WTC11 (cell line): ENCODE measurements around the gene KIRREL3. TPM values are rescaled to one million over a fixed set of nuclear protein-coding genes. Genes with fewer than 3 reads are reported as not detected.

Source experiments
- ATAC-seq: fragments of 200-7000 bp; cut with Tn5 transposase; 2 replicates; pipeline ENCODE4 v1.10.0; 2021; ENCODE audit warnings: mild to moderate bottlenecking, moderate library complexity
- CTCF ChIA-PET: fragments of 300-600 bp; sonication (Branson Sonifier 250); formaldehyde crosslinking; loops from one replicate; lab custom pipeline; 2021; ENCODE audit warnings: antibody characterized with exemption; lab: Charles Lee
- POLR2A ChIA-PET: fragments of 350-600 bp; sonication (Branson Sonifier 250); formaldehyde crosslinking; loops from one replicate; lab custom pipeline; 2021; ENCODE audit warnings: antibody characterized with exemption; lab: Charles Lee
- DNase-seq: peaks from one replicate; pipeline ENCODE4 v3.0.0; 2021; ENCODE audit warnings: low spot score
- H3K27ac Mint-ChIP-seq: 2 replicates; pipeline ENCODE4 v1.8.0; 2021; ENCODE audit warnings: mixed read lengths
- H3K27me3 Mint-ChIP-seq: 2 replicates; pipeline ENCODE4 v1.8.0; 2021; ENCODE audit warnings: low read depth, mild to moderate bottlenecking, moderate library complexity, mixed read lengths
- H3K36me3 Mint-ChIP-seq: 2 replicates; pipeline ENCODE4 v1.8.0; 2021; ENCODE audit warnings: mixed read lengths
- H3K4me1 Mint-ChIP-seq: 2 replicates; pipeline ENCODE4 v1.8.0; 2022; ENCODE audit warnings: mixed read lengths
- H3K4me3 Mint-ChIP-seq: 2 replicates; pipeline ENCODE4 v1.8.0; 2021; ENCODE audit warnings: mild to moderate bottlenecking, moderate library complexity, mixed read lengths
- H3K9me3 Mint-ChIP-seq: 2 replicates; pipeline ENCODE4 v1.8.0; 2021; ENCODE audit warnings: mixed read lengths
- AFF4 ChIP-seq: sonication (generic); formaldehyde crosslinking; IDR thresholded peaks from 2 replicates; pipeline ENCODE4 v1.8.1; 2023; ENCODE audit warnings: mild to moderate bottlenecking, missing genetic modification reagents, borderline replicate concordance
- KAT7 ChIP-seq: sonication (generic); formaldehyde crosslinking; IDR thresholded peaks from 2 replicates; pipeline ENCODE4 v1.8.1; 2023; ENCODE audit warnings: missing genetic modification reagents, mild to moderate bottlenecking, borderline replicate concordance
- MYBL2 ChIP-seq: sonication (generic); formaldehyde crosslinking; IDR thresholded peaks from 2 replicates; pipeline ENCODE4 v1.8.1; 2023; ENCODE audit warnings: mild to moderate bottlenecking, moderate library complexity, missing genetic modification reagents
- NFE2L1 ChIP-seq: sonication (generic); formaldehyde crosslinking; IDR thresholded peaks from 2 replicates; pipeline ENCODE4 v1.8.1; 2023; ENCODE audit warnings: missing genetic modification reagents
- NR2C2 ChIP-seq: sonication (generic); formaldehyde crosslinking; IDR thresholded peaks from 2 replicates; pipeline ENCODE4 v1.8.0; 2022; ENCODE audit warnings: mild to moderate bottlenecking, missing genetic modification reagents
- NR3C1 ChIP-seq: sonication (generic); formaldehyde crosslinking; conservative IDR thresholded peaks from 2 replicates; pipeline ENCODE4 v1.8.1; 2023; ENCODE audit warnings: low read depth, mild to moderate bottlenecking, missing genetic modification reagents
- PREB ChIP-seq: sonication (generic); formaldehyde crosslinking; IDR thresholded peaks from 2 replicates; pipeline ENCODE4 v1.8.1; 2022; ENCODE audit warnings: mild to moderate bottlenecking, missing genetic modification reagents, moderate library complexity, borderline replicate concordance
- USF1 ChIP-seq: sonication (generic); formaldehyde crosslinking; IDR thresholded peaks from 2 replicates; pipeline ENCODE4 v1.8.0; 2022; ENCODE audit warnings: mild to moderate bottlenecking, missing genetic modification reagents
- ZNF263 ChIP-seq: sonication (generic); formaldehyde crosslinking; IDR thresholded peaks from 2 replicates; pipeline ENCODE4 v1.8.1; 2022; ENCODE audit warnings: low read depth, mild to moderate bottlenecking, moderate library complexity, missing genetic modification reagents
- ZNF281 ChIP-seq: sonication (generic); formaldehyde crosslinking; IDR thresholded peaks from 2 replicates; pipeline ENCODE4 v1.8.0; 2023; ENCODE audit warnings: mild to moderate bottlenecking, missing genetic modification reagents
- ZSCAN18 ChIP-seq: fragments of 250-450 bp; sonication (Bioruptor Pico); IDR thresholded peaks from 2 replicates; pipeline ENCODE4 v2.1.2; 2022; ENCODE audit warnings: mild to moderate bottlenecking, moderate library complexity
- total RNA-seq: library from RNA; stranded (reverse); gene quantifications from 3 replicates; pipeline ENCODE4 v1.2.3, GENCODE V29; 2021

Gene KIRREL3
- total RNA-seq, 1 experiment from 2014 or later = 0.59 TPM

- POLR2A ChIA-PET = no interaction called here
- TF ChIP-seq ZSCAN18 (no peak), USF1 (CRISPR knock-in tag) (no peak), NFE2L1 (CRISPR knock-in tag) (no peak), KAT7 (no peak), ZNF263 (no peak), AFF4 (no peak), ZNF281 (CRISPR knock-in tag) (no peak), MYBL2 (CRISPR knock-in tag) (no peak)
- CTCF ChIA-PET = interaction anchor here (0.9 kb wide), 1 partner anchor 22 kb away, joined by 3 read pairs; no protein-coding TSS in a partner anchor
- DNase-seq = no peak
- ATAC-seq = no peak
- Mint-ChIP-seq H3K9me3 (no peaks in the 10 kb centered on the region), H3K4me3 (no peak overlapping the region), H3K27me3 (no peaks in the 10 kb centered on the region), H3K36me3 (no peaks in the 10 kb centered on the region), H3K27ac (no peak overlapping the region), H3K4me1 (peaks cover 47% of the 10 kb centered on the region)
Measured at GRCh38 chr11:126738295-126739031, 262.1 kb downstream of the KIRREL3 start.

GRCh38 chr11:126736682-126737572, 263.6 kb downstream of the KIRREL3 start:
- ATAC-seq (peak; percentile 49), DNase-seq (no peak)
- TF ChIP-seq ZNF263 (peak; percentile 43; the same call in 1 of the 2 replicates), NR3C1 (CRISPR knock-in tag) (no peak), NR2C2 (CRISPR knock-in tag) (no peak), PREB (CRISPR knock-in tag) (no peak)
- POLR2A ChIA-PET = interaction anchor here (0.6 kb wide), 1 partner anchor 30 kb away, joined by 3 read pairs; no protein-coding TSS in a partner anchor
- Mint-ChIP-seq H3K27ac (no peak overlapping the region), H3K36me3 (no peaks in the 10 kb centered on the region), H3K4me3 (no peak overlapping the region), H3K4me1 (peaks cover 51% of the 10 kb centered on the region), H3K9me3 (no peaks in the 10 kb centered on the region), H3K27me3 (no peaks in the 10 kb centered on the region)
- CTCF ChIA-PET = interaction anchor here (0.7 to 1.8 kb wide), 2 partner anchors 21 to 45 kb away, joined by 3 to 4 read pairs; no protein-coding TSS in a partner anchor
